Activated CD8-positive, alpha-beta memory T cell treated with anti-CD3 and anti-CD28 coated beads for 48 hours (primary cell): ENCODE measurements around the gene GOLGA8B.
"Not testable (repeated sequence)": the region's sequence is repeated elsewhere in the genome, so short reads cannot be mapped to it uniquely, and the experiment has no call there.

ENCODE experiments used
- DNase-seq, 3 experiments: peaks; one replicate each; pipeline ENCODE4 v3.0.0-alpha.2; 2020; ENCODE audit warnings: low read depth in 2 of 3, low spot score in 2 of 3

GOLGA8B gene, protein sequence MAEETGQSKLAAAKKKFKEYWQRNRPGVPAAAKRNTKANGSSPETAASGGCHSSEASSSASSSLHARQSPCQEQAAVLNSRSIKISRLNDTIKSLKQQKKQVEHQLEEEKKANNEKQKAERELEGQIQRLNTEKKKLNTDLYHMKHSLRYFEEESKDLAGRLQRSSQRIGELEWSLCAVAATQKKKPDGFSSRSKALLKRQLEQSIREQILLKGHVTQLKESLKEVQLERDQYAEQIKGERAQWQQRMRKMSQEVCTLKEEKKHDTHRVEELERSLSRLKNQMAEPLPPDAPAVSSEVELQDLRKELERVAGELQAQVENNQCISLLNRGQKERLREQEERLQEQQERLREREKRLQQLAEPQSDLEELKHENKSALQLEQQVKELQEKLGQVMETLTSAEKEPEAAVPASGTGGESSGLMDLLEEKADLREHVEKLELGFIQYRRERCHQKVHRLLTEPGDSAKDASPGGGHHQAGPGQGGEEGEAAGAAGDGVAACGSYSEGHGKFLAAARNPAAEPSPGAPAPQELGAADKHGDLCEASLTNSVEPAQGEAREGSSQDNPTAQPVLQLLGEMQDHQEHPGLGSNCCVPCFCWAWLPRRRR

DNA sequence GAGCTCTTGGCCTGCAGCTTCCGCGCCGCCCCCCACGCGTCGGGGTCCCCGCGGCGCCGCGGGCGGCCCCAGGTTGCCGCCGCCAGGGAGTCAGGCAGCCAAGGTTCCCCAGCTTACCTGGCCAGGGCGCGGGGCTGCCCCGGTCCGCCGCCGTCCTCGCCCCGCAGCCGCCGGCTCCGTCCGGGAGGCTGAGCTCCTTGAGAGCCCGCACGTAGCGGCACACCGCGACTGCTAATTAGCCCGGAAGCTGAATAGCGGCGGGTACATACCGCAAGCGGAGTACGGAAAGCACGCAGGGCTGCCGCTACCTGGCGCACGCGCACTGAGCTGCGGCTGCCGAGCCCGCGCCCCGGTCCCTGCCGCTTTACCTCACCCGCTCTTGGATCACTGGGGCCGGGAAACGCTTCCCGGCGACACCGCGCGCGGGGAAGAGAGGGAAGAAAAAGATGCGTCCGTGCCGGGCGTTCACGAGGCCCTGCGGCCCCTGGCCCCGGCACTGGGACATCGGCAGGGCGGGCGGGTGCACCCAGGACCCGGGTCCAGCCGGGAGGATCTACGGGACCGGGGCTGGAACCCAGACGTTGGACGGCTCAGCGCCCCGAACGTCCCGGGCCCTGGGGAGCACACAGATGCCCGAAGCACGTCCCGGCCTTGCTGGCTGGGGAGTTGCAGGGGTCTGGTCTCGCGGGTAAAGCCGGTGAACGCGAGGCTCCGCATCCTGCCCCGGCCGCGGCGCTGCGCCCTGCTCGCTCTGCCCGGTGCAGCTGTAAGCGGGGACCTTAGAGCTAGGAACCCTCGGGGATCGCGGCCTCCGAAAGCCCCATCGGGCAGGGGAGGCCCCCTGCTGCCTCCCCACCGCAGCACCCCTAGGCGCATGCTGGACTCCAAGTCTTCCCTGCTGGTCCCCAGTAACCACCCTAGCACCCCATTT is at the start of gene GOLGA8B:
Gene GOLGA8B (minus strand): TSS at position 253 of the 931 bp plus-strand sequence. CDS start 47,739 bp downstream, outside the sequence.
- DNase-seq = peak; percentile 52 to 61 (median 58)

DNA sequence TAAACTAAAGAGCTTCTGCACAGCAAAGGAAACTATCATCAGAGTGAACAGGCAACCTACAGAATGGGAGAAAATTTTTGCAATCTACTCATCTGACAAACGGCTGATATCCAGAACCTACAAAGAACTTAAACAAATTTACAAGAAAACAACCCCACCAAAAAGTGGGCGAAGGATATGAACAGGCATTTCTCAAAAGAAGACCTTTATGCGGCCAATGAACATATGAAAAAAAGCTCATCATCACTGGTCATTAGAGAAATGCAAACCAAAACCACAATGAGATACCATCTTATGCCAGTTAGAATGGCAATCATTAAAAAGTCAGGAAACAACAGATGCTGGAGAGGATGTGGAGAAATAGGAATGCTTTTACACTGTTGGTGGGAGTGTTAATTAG is 49.7 kb upstream of the GOLGA8B start:
- DNase-seq = not testable (repeated sequence)

DNA sequence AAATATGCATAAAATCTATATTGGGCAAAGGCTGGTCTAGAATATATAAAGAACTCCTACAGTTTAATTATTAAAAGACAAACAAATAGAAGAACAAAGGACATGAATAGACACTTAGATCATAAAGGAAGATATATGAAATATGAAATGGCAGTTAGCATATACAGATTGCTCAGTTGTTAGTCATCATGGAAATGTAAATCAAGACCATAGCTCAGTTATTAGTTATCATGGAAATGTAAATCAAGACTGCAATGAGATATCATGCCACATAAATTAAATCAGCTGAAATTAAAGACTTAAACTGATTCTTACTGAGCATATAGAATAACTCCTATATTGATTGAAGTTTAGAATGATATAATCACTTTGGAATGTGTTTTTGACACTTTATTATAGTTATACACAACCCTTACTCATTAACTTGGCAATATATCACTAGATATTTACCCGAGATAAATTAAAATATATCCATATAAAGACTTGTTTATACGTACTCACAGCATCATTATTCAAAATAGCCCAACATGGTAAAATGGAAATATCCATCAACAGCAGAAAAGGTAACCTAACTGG is 45.2 kb upstream of the GOLGA8B start:
- no peak for DNase-seq

DNA sequence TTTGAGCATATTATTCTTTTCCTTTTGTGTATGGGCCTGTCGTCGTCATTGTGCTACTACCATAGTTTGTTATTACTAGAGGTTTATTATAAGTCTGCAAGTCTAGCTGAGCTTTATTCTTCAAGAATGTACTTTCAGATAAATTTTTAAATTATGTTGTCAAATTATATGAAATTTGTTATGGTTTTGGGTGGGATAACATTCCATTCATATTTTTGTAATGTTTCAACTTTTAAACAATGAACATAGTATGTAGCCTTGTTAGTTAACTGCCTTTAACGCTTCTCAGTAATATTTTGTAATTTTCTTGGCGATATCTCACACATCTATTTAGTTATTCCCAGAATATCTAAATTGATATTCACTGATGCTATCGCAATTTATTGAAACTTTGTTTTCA is 41.6 kb upstream of the GOLGA8B start:
- DNase-seq = no peak

DNA sequence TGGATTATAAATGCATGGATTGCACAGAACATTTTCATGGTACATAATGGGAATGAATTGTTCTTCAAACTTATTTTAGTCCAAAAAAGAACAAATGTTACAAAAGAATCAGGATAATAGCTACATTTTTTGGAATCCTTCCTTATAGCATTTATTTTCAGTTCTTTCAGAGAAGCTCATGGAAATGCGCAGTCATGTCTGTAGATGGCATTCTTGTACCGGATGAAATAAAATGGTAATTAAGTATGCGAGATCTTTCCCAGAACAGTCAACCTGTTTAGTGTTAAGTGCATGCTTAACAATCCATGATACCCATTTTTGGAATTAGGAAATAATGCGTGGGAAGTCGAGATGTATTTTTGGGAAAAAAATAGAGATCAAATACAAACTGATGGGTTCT is 38.2 kb upstream of the GOLGA8B start:
- DNase-seq = no peak

DNA sequence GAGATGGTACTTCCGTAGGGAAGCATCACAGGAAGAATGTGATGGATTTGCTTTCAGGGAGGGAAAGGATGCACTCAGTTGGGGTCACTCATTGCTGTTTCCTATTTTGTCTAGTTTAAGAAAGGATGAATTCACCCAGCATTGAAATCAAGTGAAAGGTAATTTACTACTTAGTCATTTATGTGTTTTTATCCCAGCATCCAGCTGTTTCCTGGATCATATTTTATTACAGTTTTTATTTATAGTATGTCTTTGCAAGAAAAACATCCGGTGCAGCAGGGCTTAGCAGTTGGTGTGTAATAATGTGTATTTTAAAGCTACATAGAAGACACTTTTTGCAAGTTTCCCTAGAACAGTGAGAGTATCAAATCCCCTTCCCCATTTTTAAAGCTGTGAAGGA is 37.4 kb upstream of the GOLGA8B start:
- no peak for DNase-seq

DNA sequence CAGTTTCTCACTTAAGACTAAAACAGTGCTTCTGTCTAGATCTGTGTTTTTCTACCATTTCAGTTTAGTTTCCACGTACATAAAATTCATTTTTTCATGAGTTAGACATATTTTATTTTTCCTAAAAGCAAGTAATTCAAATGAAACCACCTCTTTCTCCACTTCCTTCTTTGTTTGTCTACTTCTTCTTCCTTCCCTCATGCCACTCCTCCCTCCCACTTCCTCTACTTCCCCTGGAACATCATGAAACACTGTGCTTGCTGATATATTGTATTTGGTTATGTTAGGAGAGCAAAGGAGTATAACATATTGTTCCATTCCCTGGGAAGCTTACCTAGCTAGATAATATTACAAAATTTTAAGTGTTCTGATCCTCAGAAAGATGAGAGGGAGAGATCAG is 36.7 kb upstream of the GOLGA8B start:
- no peak for DNase-seq

DNA sequence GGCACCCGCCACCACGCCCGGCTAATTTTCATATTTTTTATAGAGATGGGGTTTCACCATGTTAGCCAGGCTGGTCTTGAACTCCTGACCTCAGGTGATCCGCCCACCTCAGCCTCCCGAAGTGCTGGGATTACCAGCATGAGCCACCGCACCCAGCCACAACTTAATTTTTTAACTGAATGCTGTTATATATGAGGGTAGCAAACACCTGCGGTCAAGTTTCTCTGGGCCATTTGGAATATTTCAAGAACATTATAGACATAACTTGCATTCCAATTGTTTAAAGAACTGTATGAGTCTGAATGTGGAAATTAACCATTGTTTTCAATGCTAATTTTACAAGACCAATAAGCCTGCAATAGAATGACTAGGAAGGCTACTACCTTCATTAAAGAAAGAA is 35.7 kb upstream of the GOLGA8B start:
- no peak for DNase-seq

DNA sequence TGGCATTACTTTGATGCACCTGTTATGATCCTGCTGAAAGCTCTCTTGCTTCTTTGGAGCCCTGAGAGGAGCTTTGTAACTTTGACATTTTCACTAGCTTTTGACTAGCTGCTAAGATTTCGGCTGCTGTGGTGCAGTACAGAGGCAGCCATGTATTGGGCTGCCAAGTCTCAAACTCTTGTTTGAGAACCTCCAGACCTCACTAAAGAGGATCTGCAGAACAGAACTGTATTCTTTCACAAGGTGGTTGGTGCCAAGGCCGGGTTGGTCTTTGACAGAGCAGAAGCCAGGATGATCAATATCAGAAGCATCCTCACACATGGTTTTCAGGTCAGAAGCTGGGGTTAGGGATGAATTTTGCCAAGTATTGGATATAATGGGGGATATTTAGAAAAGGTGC is 34.6 kb upstream of the GOLGA8B start:
- no peak for DNase-seq

DNA sequence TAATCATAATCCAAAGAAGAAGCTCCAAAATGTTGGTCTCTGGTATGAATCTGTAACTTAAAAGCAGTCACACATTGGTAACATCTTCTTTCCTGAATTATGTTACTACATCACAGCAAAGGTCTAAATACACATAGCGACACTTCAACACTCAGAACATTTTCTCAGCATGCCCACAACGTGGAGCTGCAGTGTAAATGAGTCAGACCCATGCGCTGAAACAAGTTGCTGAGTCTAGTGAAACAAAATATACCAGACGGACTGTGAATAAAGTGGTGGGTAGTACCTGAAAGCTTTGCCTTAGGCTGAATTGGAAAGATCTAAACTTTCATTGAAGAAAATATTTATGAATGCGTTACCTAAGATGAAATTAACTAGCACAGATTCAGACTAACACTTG is 33.2 kb upstream of the GOLGA8B start:
- no peak for DNase-seq

DNA sequence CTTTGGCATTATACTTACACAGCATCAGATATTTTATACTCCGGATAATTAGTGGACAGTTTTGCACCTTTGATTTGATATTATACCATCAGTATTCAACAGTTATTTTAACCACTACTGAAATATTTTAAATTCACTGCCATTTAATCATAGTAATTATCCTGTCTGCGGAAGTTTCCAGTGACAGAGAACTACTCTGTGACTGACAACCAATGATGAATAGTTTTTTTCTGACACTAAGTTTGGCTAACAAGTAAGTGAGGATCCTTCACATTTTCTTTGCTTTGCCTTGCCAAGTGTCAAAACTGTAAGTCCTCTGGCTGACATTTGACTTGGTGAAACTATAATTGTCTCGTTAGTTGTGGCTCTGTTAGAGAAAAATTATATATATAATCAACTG is 30.5 kb upstream of the GOLGA8B start:
- DNase-seq = no peak

DNA sequence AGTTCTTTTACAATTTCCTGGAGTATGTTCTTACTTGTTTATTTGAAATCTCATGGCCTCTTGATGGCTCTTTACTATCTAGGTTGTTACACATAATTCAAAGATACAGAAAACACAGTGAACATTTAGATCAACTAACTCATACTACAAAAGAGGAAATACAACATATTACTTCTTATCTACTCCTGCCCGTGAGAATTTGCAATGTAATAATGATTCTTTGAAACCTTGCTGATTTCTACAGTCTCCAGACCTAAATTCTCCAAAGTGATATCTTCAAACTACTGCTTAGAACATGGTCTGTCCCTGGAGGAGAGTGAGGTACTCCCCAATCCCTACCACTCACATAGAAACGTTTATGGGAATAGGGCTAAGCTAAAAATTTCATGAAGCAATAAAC is 29.9 kb upstream of the GOLGA8B start:
- no peak for DNase-seq

DNA sequence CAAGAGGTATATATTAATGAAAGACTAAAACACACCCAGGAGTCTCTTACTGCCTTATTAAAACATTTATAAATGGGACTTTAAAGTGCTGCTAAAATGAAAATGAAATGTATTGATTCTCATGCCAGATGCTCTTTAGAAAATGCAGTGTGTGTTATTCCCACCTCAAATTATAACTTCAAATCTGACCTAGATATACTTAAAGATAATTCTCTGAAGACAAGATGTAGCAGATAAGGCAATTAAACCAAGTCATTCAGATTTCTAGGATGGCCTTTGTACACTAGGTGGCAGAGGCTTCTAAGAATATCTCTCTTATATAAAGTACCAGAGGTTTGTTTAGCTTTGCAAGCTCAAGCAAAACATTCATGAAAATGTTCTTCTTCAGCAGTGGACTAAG is 26.9 kb upstream of the GOLGA8B start:
- no peak for DNase-seq

DNA sequence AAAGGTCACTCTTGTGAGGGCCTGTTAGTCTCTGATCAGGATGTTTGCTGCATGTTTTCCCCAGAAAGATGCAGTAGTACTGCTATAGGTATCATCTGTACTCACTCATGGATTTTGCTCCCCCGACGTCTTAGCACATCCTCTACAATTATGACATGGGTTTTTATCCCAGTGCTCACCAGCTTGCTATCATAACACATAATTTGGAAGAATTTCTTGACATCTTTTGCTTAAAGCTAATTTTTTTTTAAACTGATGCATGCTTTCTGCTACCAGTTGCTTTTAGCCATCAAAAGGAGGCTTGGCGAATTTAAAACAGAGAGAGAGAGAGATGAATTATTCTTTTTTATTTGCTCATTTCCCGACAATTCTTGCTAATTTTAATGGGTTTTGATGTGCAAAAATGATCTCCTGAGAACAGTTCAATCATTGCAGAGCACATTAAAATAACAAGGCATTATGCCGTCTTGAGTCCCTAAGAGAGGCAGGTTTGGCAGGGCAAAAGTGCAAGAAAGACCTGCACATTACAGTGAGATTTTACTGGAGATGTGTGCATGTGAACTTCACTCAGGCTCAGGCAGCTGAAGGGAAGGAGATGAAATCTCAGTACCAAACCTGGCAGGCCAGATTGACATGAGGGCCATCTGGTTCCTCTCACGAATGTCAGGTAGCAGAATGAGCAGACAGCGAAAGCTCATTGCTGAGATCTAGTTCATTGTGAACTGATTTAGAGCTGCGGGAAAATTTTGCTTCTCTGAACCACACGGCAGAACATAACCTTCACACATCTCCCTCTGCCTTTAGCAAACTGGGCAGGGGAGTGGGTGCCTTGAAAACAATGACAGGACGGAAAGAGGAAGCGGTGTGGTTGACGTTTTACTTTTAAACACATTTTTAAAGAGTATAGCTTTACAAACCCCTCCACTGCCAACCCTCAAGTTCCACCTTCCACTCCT is 25.9 kb upstream of the GOLGA8B start:
- DNase-seq = no peak

DNA sequence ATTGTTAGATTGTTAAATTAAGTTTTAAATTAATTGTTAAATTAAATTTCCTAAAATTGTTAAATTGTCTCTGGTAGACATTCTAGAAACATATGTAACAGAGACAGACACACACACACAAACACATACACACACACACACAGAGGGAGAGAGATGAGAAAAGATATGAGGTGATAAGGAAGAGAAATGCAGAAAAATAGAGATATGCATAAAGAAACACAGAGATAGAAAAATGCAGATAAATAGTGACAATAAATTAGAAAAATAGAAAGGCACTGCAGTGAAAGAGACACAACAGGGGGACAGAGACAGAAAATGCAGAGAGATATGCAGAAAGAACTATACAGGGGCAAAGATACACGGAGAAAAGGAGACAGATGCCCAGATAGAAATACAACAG is 25.1 kb upstream of the GOLGA8B start:
- DNase-seq = no peak

DNA sequence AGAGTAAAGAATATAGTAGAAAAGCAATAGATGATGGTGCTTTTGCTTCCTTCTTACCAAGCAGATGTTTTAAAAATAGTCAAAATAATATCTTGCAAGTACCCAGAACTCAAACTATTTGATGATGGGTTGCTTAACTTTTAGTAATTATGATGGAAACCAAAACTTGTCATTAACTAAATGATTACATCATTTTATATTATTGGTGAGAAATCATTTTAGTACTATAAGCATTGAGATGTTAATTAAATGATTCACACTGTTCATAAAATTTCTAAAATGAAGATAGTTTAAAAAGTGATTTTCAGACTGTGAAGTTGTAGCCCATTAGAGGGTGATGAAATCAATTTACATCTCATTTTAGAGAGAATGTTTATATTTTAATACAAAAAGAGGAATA is 24.4 kb upstream of the GOLGA8B start:
- DNase-seq = no peak

DNA sequence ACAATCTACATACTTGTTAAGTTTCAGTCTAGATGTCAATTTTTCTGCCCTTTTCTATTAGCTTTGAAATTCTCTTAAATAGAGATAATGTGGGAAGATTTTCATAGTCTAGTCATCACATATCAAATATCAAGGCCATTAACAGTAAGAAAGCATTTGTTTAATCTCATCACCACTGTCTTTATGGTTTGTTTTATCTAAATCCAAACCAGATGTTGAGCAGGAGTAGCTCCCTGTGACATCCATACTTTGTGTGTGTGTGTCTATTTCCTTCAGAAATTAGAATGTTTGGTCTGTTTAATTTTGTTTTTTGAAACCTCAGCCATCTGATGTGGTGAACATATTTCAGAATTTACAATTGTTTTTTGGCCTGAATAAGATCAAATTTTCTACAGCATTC is 23.1 kb upstream of the GOLGA8B start:
- no peak for DNase-seq

DNA sequence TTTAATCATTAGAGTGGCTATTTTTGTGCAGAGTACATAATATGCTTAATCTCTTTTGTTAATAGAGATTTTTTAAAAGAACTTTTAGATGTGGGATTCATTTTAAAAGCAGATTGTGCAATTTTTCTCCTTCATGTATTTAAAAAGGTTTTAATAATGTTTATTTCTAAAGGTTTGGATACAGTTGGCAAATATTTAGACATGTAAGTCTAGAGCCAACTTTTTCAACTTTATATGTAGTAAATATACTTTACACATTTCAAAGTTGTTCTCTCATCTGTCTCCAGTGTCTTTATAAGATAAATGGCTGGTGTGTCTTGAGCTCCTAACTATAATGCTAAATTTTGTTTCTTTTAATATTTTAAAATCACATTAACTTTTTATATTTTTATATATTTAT is 22.7 kb upstream of the GOLGA8B start:
- no peak for DNase-seq

DNA sequence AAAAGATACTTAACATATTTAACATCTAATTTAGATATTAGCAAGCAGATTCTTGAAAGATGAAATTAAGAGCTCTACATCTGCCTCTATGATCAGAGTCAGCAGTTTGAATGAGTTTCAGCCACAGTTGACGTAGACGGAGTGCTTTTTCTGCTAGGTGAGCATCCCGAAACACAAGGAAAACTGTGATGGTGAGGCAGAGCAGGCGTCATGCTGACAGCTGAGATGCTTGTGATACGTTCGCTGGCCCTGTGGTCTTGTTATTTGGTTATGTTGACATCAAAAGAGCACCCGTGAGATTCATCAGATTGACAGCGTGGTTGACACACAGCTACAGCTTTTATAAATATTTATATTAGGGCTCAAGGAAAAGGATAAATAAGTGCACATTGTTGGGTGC is 19.6 kb upstream of the GOLGA8B start:
- DNase-seq = no peak

DNA sequence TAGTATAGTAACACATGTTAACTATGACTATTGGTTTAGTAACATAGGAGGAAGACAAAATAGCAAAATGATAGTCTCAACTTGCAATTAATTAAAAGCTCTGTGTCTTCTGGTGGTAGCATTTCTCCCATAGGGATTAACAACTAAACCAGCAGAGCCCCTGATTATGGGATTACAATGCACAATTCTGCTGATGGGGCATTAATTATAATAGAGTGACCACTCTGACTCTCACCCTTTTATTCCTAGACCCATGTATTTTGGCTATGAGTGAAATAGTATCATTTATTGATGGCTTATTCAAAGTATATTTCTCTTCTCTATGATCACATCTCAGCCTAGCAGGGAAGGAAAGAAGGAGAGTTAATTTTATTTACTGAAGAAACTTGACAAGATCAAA is 17.5 kb upstream of the GOLGA8B start:
- no peak for DNase-seq
